ENCODE measurements around the gene GTF2F1. TPM values are rescaled to one million over a fixed set of nuclear protein-coding genes. Genes with fewer than 3 reads are reported as not detected.

Gene GTF2F1
- total and polyA plus RNA-seq, 4 donors = 7.4 to 24.4 (median 16.8) TPM

DNA sequence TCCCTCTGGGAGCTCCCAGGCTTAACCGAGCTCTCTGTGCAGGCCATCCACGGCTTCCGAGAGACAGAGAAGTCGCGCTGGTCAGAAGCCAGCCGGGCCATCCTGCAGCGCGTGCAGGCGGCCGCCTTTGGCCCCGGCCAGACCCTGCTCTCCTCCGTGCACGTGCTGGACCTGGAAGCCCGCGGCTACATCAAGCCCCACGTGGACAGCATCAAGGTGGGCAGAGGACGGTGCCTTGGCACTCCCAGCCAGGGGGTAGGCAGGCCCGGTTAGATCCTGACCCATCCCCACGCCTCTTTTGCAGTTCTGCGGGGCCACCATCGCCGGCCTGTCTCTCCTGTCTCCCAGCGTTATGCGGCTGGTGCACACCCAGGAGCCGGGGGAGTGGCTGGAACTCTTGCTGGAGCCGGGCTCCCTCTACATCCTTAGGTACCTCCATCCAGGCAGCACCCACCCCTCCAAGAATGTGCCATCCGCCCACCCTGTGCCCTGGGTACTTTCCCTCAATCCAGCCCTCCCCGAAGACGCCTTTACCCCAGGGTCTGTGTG lies 18.7 kb downstream of the GTF2F1 start:
- H3K4me1 ChIP-seq (ENCODE audit: control insufficient read depth in 4 of 4, insufficient read depth in 4 of 4, low read length in 3 of 4) = peaks cover 2 to 14% (median 4%) of the 10 kb centered on the region in 4 donors
- H3K9ac ChIP-seq (ENCODE audit: low read depth in 1 of 2, low read length in 2 of 2) = no peak overlapping the region
- H3K9me3 ChIP-seq (ENCODE audit: control insufficient read depth in 4 of 4, low read length in 3 of 4) = no peaks in the 10 kb centered on the region
- no peak for DNase-seq (ENCODE audit: low spot score)
- TF ChIP-seq, protein P1, sequence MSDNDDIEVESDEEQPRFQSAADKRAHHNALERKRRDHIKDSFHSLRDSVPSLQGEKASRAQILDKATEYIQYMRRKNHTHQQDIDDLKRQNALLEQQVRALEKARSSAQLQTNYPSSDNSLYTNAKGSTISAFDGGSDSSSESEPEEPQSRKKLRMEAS (IDR thresholded peaks at IDR 0.05) = no peak
- TF ChIP-seq HNF4A (conservative IDR thresholded peaks at IDR 0.05) = no peak
- TF ChIP-seq YY1 (IDR thresholded peaks at IDR 0.05) = no peak
- no peak for TF ChIP-seq GABPA (IDR thresholded peaks at IDR 0.05 in 1 of 2, conservative IDR thresholded peaks at IDR 0.05 in 1 of 2)
- TF ChIP-seq, protein P2, sequence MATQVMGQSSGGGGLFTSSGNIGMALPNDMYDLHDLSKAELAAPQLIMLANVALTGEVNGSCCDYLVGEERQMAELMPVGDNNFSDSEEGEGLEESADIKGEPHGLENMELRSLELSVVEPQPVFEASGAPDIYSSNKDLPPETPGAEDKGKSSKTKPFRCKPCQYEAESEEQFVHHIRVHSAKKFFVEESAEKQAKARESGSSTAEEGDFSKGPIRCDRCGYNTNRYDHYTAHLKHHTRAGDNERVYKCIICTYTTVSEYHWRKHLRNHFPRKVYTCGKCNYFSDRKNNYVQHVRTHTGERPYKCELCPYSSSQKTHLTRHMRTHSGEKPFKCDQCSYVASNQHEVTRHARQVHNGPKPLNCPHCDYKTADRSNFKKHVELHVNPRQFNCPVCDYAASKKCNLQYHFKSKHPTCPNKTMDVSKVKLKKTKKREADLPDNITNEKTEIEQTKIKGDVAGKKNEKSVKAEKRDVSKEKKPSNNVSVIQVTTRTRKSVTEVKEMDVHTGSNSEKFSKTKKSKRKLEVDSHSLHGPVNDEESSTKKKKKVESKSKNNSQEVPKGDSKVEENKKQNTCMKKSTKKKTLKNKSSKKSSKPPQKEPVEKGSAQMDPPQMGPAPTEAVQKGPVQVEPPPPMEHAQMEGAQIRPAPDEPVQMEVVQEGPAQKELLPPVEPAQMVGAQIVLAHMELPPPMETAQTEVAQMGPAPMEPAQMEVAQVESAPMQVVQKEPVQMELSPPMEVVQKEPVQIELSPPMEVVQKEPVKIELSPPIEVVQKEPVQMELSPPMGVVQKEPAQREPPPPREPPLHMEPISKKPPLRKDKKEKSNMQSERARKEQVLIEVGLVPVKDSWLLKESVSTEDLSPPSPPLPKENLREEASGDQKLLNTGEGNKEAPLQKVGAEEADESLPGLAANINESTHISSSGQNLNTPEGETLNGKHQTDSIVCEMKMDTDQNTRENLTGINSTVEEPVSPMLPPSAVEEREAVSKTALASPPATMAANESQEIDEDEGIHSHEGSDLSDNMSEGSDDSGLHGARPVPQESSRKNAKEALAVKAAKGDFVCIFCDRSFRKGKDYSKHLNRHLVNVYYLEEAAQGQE (IDR thresholded peaks at IDR 0.05) = no peak
- TF ChIP-seq FOXA1 (IDR thresholded peaks at IDR 0.05) = no peak
- TF ChIP-seq EGR1 (IDR thresholded peaks at IDR 0.05; ENCODE audit: low read depth in 2 of 2) = no peak
- TF ChIP-seq FOXA2 (IDR thresholded peaks at IDR 0.05) = no peak
- TF ChIP-seq TAF1 (conservative IDR thresholded peaks at IDR 0.05) = no peak
- no peak for TF ChIP-seq JUND (IDR thresholded peaks at IDR 0.05)
- TF ChIP-seq HNF4G (IDR thresholded peaks at IDR 0.05) = no peak
- TF ChIP-seq SP1 (IDR thresholded peaks at IDR 0.05) = no peak
- TF ChIP-seq, protein P3, sequence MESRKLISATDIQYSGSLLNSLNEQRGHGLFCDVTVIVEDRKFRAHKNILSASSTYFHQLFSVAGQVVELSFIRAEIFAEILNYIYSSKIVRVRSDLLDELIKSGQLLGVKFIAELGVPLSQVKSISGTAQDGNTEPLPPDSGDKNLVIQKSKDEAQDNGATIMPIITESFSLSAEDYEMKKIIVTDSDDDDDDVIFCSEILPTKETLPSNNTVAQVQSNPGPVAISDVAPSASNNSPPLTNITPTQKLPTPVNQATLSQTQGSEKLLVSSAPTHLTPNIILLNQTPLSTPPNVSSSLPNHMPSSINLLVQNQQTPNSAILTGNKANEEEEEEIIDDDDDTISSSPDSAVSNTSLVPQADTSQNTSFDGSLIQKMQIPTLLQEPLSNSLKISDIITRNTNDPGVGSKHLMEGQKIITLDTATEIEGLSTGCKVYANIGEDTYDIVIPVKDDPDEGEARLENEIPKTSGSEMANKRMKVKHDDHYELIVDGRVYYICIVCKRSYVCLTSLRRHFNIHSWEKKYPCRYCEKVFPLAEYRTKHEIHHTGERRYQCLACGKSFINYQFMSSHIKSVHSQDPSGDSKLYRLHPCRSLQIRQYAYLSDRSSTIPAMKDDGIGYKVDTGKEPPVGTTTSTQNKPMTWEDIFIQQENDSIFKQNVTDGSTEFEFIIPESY (IDR thresholded peaks at IDR 0.05) = no peak
- H3K27ac ChIP-seq (ENCODE audit: low read depth in 1 of 2, low read length in 2 of 2) = no peak overlapping the region
- H3K36me3 ChIP-seq (ENCODE audit: control insufficient read depth in 4 of 4, insufficient read depth in 3 of 4, low read depth in 1 of 4, low read length in 3 of 4) = peaks cover 2 to 12% (median 3%) of the 10 kb centered on the region in 4 donors
- H3K4me3 ChIP-seq (ENCODE audit: low read depth in 1 of 3, low read length in 3 of 3) = no peak overlapping the region
- H3K27me3 ChIP-seq (ENCODE audit: control insufficient read depth in 4 of 4, insufficient read depth in 4 of 4, low read length in 3 of 4) = no peaks in the 10 kb centered on the region
- 90% methylated on average over 29 of the region's 29 CpGs for WGBS

DNA sequence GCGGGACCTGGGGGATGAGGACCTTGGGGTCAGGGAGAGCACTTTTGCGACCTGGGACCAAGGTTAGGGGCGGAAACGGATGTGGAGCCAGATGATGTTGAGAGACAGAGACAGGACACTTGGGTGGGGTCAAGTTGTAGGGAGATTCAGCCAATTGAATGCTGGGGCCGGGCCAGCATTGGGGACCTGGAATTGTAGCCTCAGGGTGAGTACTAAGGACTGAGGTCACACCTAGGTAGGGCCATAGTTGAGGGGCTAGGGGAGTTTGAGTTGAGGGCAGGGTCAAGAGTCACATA lies 19.2 kb downstream of the GTF2F1 start:
- WGBS = 54% methylated on average over 5 of the region's 5 CpGs
- H3K27ac ChIP-seq (ENCODE audit: low read depth in 1 of 2, low read length in 2 of 2) = peak overlapping the region in 1 of 2 donors; percentile 11
- DNase-seq (ENCODE audit: low spot score) = no peak
- peak overlapping the region in 2 of 3 donors; percentile 1 to 70 for H3K4me3 ChIP-seq (ENCODE audit: low read depth in 1 of 3, low read length in 3 of 3)
- H3K36me3 ChIP-seq (ENCODE audit: control insufficient read depth in 4 of 4, insufficient read depth in 3 of 4, low read depth in 1 of 4, low read length in 3 of 4) = peaks cover 2 to 12% (median 3%) of the 10 kb centered on the region in 4 donors
- H3K27me3 ChIP-seq (ENCODE audit: control insufficient read depth in 4 of 4, insufficient read depth in 4 of 4, low read length in 3 of 4) = no peaks in the 10 kb centered on the region
- TF ChIP-seq NR2F2 (IDR thresholded peaks at IDR 0.05) = peak; percentile 57
- TF ChIP-seq, protein P2 (IDR thresholded peaks at IDR 0.05) = no peak
- TF ChIP-seq FOXA2 (IDR thresholded peaks at IDR 0.05) = no peak
- TF ChIP-seq SP1 (IDR thresholded peaks at IDR 0.05) = no peak
- no peaks in the 10 kb centered on the region for H3K9me3 ChIP-seq (ENCODE audit: control insufficient read depth in 4 of 4, low read length in 3 of 4)
- peaks cover 2 to 14% (median 4%) of the 10 kb centered on the region in 4 donors for H3K4me1 ChIP-seq (ENCODE audit: control insufficient read depth in 4 of 4, insufficient read depth in 4 of 4, low read length in 3 of 4)
- no peak overlapping the region for H3K9ac ChIP-seq (ENCODE audit: low read depth in 1 of 2, low read length in 2 of 2)

All from liver (tissue), 9 donors.